ENCODE measurements around the gene CLDN3. TPM values are rescaled to one million over a fixed set of nuclear protein-coding genes. Genes with fewer than 3 reads are reported as not detected.

The CLDN3 gene
- total and polyA plus RNA-seq, 9 of the 15 experiments (the other 6 are each of a cell fraction or from before 2014, with no cell fraction given) = 0.29 TPM; not detected in 8

DNA sequence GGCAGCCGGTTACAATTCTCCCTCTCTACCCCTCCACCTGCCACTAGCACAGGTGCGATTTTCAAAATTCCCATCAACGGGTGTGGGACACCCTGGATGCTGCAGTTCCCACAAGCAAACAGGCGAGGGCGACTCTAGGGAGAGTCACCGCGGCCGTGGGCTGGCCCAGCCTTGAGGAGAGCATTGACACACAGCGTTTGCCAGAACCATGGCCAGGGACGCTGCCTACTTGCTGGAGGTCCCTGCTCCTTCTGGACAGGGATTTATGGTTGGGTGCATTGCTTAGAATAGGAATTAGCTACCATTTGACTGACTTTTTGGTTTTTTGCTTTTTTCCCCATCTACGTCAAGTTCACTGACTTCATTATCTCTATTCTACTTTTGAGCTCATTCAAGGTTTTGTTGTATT is 41.7 kb upstream of the CLDN3 start (continued):
- TF ChIP-seq, protein P1, sequence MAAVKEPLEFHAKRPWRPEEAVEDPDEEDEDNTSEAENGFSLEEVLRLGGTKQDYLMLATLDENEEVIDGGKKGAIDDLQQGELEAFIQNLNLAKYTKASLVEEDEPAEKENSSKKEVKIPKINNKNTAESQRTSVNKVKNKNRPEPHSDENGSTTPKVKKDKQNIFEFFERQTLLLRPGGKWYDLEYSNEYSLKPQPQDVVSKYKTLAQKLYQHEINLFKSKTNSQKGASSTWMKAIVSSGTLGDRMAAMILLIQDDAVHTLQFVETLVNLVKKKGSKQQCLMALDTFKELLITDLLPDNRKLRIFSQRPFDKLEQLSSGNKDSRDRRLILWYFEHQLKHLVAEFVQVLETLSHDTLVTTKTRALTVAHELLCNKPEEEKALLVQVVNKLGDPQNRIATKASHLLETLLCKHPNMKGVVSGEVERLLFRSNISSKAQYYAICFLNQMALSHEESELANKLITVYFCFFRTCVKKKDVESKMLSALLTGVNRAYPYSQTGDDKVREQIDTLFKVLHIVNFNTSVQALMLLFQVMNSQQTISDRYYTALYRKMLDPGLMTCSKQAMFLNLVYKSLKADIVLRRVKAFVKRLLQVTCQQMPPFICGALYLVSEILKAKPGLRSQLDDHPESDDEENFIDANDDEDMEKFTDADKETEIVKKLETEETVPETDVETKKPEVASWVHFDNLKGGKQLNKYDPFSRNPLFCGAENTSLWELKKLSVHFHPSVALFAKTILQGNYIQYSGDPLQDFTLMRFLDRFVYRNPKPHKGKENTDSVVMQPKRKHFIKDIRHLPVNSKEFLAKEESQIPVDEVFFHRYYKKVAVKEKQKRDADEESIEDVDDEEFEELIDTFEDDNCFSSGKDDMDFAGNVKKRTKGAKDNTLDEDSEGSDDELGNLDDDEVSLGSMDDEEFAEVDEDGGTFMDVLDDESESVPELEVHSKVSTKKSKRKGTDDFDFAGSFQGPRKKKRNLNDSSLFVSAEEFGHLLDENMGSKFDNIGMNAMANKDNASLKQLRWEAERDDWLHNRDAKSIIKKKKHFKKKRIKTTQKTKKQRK (IDR thresholded peaks at IDR 0.05; ENCODE audit: borderline replicate concordance, low read depth, low read length) = no peak
- TF ChIP-seq, protein P2, sequence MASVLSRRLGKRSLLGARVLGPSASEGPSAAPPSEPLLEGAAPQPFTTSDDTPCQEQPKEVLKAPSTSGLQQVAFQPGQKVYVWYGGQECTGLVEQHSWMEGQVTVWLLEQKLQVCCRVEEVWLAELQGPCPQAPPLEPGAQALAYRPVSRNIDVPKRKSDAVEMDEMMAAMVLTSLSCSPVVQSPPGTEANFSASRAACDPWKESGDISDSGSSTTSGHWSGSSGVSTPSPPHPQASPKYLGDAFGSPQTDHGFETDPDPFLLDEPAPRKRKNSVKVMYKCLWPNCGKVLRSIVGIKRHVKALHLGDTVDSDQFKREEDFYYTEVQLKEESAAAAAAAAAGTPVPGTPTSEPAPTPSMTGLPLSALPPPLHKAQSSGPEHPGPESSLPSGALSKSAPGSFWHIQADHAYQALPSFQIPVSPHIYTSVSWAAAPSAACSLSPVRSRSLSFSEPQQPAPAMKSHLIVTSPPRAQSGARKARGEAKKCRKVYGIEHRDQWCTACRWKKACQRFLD (CRISPR knock-in tag; IDR thresholded peaks at IDR 0.05) = no peak
- TF ChIP-seq SP1 (CRISPR knock-in tag; IDR thresholded peaks at IDR 0.05) (no peak), ZNF717 (CRISPR knock-in tag; IDR thresholded peaks at IDR 0.05) (no peak), YY1 (IDR thresholded peaks at IDR 0.05; ENCODE audit: borderline replicate concordance in 1 of 3, control insufficient read depth in 1 of 3, extremely low read depth in 1 of 3, insufficient read depth in 3 of 3, insufficient read length in 1 of 3, insufficient replicate concordance in 2 of 3, low read depth in 1 of 3, low read length in 2 of 3) (peak in 1 of 3 experiments; percentile 23), PHTF2 (CRISPR knock-in tag; IDR thresholded peaks at IDR 0.05) (no peak), CHCHD3 (CRISPR knock-in tag; IDR thresholded peaks at IDR 0.05) (no peak)
- TF ChIP-seq, protein P3, sequence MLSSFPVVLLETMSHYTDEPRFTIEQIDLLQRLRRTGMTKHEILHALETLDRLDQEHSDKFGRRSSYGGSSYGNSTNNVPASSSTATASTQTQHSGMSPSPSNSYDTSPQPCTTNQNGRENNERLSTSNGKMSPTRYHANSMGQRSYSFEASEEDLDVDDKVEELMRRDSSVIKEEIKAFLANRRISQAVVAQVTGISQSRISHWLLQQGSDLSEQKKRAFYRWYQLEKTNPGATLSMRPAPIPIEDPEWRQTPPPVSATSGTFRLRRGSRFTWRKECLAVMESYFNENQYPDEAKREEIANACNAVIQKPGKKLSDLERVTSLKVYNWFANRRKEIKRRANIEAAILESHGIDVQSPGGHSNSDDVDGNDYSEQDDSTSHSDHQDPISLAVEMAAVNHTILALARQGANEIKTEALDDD (IDR thresholded peaks at IDR 0.05) = no peak
- TF ChIP-seq, protein P4, sequence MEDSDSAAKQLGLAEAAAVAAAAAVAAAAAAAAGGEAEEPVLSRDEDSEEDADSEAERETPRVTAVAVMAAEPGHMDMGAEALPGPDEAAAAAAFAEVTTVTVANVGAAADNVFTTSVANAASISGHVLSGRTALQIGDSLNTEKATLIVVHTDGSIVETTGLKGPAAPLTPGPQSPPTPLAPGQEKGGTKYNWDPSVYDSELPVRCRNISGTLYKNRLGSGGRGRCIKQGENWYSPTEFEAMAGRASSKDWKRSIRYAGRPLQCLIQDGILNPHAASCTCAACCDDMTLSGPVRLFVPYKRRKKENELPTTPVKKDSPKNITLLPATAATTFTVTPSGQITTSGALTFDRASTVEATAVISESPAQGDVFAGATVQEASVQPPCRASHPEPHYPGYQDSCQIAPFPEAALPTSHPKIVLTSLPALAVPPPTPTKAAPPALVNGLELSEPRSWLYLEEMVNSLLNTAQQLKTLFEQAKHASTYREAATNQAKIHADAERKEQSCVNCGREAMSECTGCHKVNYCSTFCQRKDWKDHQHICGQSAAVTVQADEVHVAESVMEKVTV (CRISPR knock-in tag; IDR thresholded peaks at IDR 0.05) = no peak
- TF ChIP-seq, protein P5, sequence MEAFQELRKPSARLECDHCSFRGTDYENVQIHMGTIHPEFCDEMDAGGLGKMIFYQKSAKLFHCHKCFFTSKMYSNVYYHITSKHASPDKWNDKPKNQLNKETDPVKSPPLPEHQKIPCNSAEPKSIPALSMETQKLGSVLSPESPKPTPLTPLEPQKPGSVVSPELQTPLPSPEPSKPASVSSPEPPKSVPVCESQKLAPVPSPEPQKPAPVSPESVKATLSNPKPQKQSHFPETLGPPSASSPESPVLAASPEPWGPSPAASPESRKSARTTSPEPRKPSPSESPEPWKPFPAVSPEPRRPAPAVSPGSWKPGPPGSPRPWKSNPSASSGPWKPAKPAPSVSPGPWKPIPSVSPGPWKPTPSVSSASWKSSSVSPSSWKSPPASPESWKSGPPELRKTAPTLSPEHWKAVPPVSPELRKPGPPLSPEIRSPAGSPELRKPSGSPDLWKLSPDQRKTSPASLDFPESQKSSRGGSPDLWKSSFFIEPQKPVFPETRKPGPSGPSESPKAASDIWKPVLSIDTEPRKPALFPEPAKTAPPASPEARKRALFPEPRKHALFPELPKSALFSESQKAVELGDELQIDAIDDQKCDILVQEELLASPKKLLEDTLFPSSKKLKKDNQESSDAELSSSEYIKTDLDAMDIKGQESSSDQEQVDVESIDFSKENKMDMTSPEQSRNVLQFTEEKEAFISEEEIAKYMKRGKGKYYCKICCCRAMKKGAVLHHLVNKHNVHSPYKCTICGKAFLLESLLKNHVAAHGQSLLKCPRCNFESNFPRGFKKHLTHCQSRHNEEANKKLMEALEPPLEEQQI (IDR thresholded peaks at IDR 0.05) = no peak
- TF ChIP-seq, protein P6, sequence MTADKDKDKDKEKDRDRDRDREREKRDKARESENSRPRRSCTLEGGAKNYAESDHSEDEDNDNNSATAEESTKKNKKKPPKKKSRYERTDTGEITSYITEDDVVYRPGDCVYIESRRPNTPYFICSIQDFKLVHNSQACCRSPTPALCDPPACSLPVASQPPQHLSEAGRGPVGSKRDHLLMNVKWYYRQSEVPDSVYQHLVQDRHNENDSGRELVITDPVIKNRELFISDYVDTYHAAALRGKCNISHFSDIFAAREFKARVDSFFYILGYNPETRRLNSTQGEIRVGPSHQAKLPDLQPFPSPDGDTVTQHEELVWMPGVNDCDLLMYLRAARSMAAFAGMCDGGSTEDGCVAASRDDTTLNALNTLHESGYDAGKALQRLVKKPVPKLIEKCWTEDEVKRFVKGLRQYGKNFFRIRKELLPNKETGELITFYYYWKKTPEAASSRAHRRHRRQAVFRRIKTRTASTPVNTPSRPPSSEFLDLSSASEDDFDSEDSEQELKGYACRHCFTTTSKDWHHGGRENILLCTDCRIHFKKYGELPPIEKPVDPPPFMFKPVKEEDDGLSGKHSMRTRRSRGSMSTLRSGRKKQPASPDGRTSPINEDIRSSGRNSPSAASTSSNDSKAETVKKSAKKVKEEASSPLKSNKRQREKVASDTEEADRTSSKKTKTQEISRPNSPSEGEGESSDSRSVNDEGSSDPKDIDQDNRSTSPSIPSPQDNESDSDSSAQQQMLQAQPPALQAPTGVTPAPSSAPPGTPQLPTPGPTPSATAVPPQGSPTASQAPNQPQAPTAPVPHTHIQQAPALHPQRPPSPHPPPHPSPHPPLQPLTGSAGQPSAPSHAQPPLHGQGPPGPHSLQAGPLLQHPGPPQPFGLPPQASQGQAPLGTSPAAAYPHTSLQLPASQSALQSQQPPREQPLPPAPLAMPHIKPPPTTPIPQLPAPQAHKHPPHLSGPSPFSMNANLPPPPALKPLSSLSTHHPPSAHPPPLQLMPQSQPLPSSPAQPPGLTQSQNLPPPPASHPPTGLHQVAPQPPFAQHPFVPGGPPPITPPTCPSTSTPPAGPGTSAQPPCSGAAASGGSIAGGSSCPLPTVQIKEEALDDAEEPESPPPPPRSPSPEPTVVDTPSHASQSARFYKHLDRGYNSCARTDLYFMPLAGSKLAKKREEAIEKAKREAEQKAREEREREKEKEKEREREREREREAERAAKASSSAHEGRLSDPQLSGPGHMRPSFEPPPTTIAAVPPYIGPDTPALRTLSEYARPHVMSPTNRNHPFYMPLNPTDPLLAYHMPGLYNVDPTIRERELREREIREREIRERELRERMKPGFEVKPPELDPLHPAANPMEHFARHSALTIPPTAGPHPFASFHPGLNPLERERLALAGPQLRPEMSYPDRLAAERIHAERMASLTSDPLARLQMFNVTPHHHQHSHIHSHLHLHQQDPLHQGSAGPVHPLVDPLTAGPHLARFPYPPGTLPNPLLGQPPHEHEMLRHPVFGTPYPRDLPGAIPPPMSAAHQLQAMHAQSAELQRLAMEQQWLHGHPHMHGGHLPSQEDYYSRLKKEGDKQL (CRISPR knock-in tag; IDR thresholded peaks at IDR 0.05; ENCODE audit: borderline replicate concordance) = no peak
